IMR-90 (cell line): ENCODE measurements around the gene S100B. TPM values are rescaled to one million over a fixed set of nuclear protein-coding genes. Genes with fewer than 3 reads are reported as not detected.

Source experiments
- ATAC-seq: fragments of 200-7000 bp; cut with Tn5 transposase; 2 replicates; pipeline ENCODE4 v1.9.1; 2020; ENCODE audit warnings: low read depth, mild to moderate bottlenecking, moderate library complexity
- BruUV-seq: library from RNA; stranded (reverse); fragments of 400-500 nt; replicated peaks from 2 replicates; lab custom pipeline; 2021; lab: Mats Ljungman, UMichigan
- CTCF ChIA-PET: fragments of 300-600 bp; formaldehyde crosslinking; extraction: SDS; loops from one replicate; lab custom pipeline; 2021; ENCODE audit warnings: antibody characterized with exemption; lab: Yijun Ruan, JAX
- POLR2A ChIA-PET: fragments of 300-600 bp; sonication (Branson Sonifier 250); formaldehyde crosslinking; loops from one replicate; lab custom pipeline; 2022; ENCODE audit warnings: antibody characterized with exemption; ENCODE audit not compliant: unreplicated experiment; lab: Charles Lee
- DNase-seq: peaks from one replicate; pipeline ENCODE4 v3.0.0; 2013
- H2AFZ ChIP-seq: replicated peaks from 2 replicates; pipeline ENCODE3; 2013; ENCODE audit warnings: low read length, mild to moderate bottlenecking; ENCODE audit not compliant: poor library complexity
- H2AK5ac ChIP-seq: 2 replicates; pipeline ENCODE4 v1.6.1; 2013; ENCODE audit warnings: low read depth, low read length, inconsistent platforms
- H2AK9ac ChIP-seq: replicated peaks from 2 replicates; pipeline ENCODE3; 2013; ENCODE audit warnings: mild to moderate bottlenecking, low read depth, low read length, moderate library complexity; ENCODE audit not compliant: poor library complexity
- H2BK120ac ChIP-seq: 2 replicates; pipeline ENCODE4 v1.6.1; 2013; ENCODE audit warnings: low read depth, low read length, inconsistent platforms
- H2BK15ac ChIP-seq: 3 replicates; pipeline ENCODE4 v1.6.1; 2013; ENCODE audit warnings: low read depth, low read length, inconsistent platforms
- H2BK20ac ChIP-seq: 2 replicates; pipeline ENCODE4 v1.6.1; 2013; ENCODE audit warnings: low read depth, mild to moderate bottlenecking, inconsistent platforms, low read length, moderate library complexity
- H2BK5ac ChIP-seq: 2 replicates; pipeline ENCODE4 v1.6.1; 2013; ENCODE audit warnings: mild to moderate bottlenecking, low read depth, low read length, inconsistent platforms; ENCODE audit not compliant: poor library complexity, severe bottlenecking
- H3K14ac ChIP-seq: replicated peaks from 2 replicates; pipeline ENCODE4 v1.6.1; 2013; ENCODE audit warnings: low read depth, low read length, inconsistent platforms
- H3K18ac ChIP-seq: 2 replicates; pipeline ENCODE4 v1.6.1; 2013; ENCODE audit warnings: low read depth, low read length, control low read depth
- H3K23ac ChIP-seq: 2 replicates; pipeline ENCODE4 v1.6.1; 2013; ENCODE audit warnings: low read depth, low read length, inconsistent platforms
- H3K27ac ChIP-seq: 2 replicates; pipeline ENCODE4 v1.5.1; 2013; ENCODE audit warnings: mild to moderate bottlenecking, control low read depth, low read length; ENCODE audit not compliant: insufficient read depth
- H3K27me3 ChIP-seq: 2 replicates; pipeline ENCODE4 v1.6.1; 2013; ENCODE audit warnings: low read length; ENCODE audit not compliant: control insufficient read depth, insufficient read depth
- H3K36me3 ChIP-seq: 2 replicates; pipeline ENCODE4 v1.6.1; 2013; ENCODE audit warnings: low read length, mixed read lengths; ENCODE audit not compliant: control insufficient read depth, insufficient read depth
- H3K4ac ChIP-seq: 2 replicates; pipeline ENCODE4 v1.6.1; 2013; ENCODE audit warnings: low read depth, low read length, inconsistent platforms
- H3K4me1 ChIP-seq: 2 replicates; pipeline ENCODE4 v1.6.1; 2013; ENCODE audit warnings: low read length, mixed read lengths; ENCODE audit not compliant: control insufficient read depth, insufficient read depth
- H3K4me2 ChIP-seq: 2 replicates; pipeline ENCODE4 v1.6.1; 2013; ENCODE audit warnings: low read depth, mild to moderate bottlenecking, control low read depth, low read length, moderate library complexity
- H3K4me3 ChIP-seq: 2 replicates; pipeline ENCODE4 v1.5.1; 2013; ENCODE audit warnings: low read depth, mild to moderate bottlenecking, control low read depth, low read length, moderate library complexity; ENCODE audit not compliant: insufficient read depth
- H3K56ac ChIP-seq: 2 replicates; pipeline ENCODE4 v1.6.1; 2013; ENCODE audit warnings: low read length, inconsistent platforms; ENCODE audit not compliant: insufficient read depth; ENCODE audit errors: extremely low read depth
- H3K79me1 ChIP-seq, 2 experiments: 2 replicates each; pipeline ENCODE4 v1.6.1; 2013; ENCODE audit warnings: low read length in 2 of 2, inconsistent platforms in 1 of 2, low read depth in 1 of 2
- H3K9ac ChIP-seq: 2 replicates; pipeline ENCODE4 v1.6.1; 2013; ENCODE audit warnings: low read depth, low read length, control low read depth
- H3K9me1 ChIP-seq: 2 replicates; pipeline ENCODE4 v1.6.1; 2013; ENCODE audit warnings: low read length, inconsistent platforms; ENCODE audit not compliant: insufficient read depth
- H3K9me3 ChIP-seq: 2 replicates; pipeline ENCODE4 v1.6.1; 2013; ENCODE audit warnings: low read length; ENCODE audit not compliant: control insufficient read depth, insufficient read depth
- H4K20me1 ChIP-seq: 2 replicates; pipeline ENCODE4 v1.6.1; 2013; ENCODE audit warnings: low read length, inconsistent platforms; ENCODE audit not compliant: insufficient read depth
- H4K5ac ChIP-seq: 2 replicates; pipeline ENCODE4 v1.6.1; 2013; ENCODE audit warnings: mild to moderate bottlenecking, low read depth, low read length, control low read depth
- H4K8ac ChIP-seq, 2 experiments: 2 replicates each; pipeline ENCODE4 v1.6.1; 2013; ENCODE audit warnings: low read depth in 2 of 2, low read length in 2 of 2, control low read depth in 1 of 2, inconsistent platforms in 1 of 2
- H4K91ac ChIP-seq: 2 replicates; pipeline ENCODE4 v1.6.1; 2013; ENCODE audit warnings: low read depth, low read length, inconsistent platforms; ENCODE audit not compliant: insufficient read depth
- BHLHE40 ChIP-seq: fragments of 150-350 bp; IDR thresholded peaks from 2 replicates; pipeline ENCODE4 v1.6.1; 2016; ENCODE audit warnings: mild to moderate bottlenecking, low read depth, low read length
- CEBPB ChIP-seq: IDR thresholded peaks from 2 replicates; pipeline ENCODE4 v1.6.1; 2012; ENCODE audit warnings: low read depth, low read length, improper control_type of control experiment
- CHD1 ChIP-seq: IDR thresholded peaks from 2 replicates; pipeline ENCODE4 v1.6.1; 2012; ENCODE audit warnings: low read depth, low read length, improper control_type of control experiment
- ELK1 ChIP-seq: fragments of 150-350 bp; IDR thresholded peaks from 2 replicates; pipeline ENCODE4 v1.6.1; 2016; ENCODE audit warnings: low read depth, mild to moderate bottlenecking, low read length, moderate library complexity, borderline replicate concordance
- FOS ChIP-seq: fragments of 150-350 bp; IDR thresholded peaks from 2 replicates; pipeline ENCODE4 v1.6.1; 2016; ENCODE audit warnings: low read depth, low read length
- MAFK ChIP-seq: IDR thresholded peaks from 2 replicates; pipeline ENCODE4 v1.6.1; 2012; ENCODE audit warnings: low read depth, low read length, improper control_type of control experiment
- MAZ ChIP-seq: IDR thresholded peaks from 2 replicates; pipeline ENCODE4 v1.6.1; 2012; ENCODE audit warnings: low read depth, mild to moderate bottlenecking, low read length, improper control_type of control experiment, moderate library complexity, borderline replicate concordance
- MXI1 ChIP-seq: IDR thresholded peaks from 2 replicates; pipeline ENCODE4 v1.6.1; 2012; ENCODE audit warnings: low read depth, mild to moderate bottlenecking, low read length, moderate library complexity, borderline replicate concordance
- NFE2L2 ChIP-seq: fragments of 150-350 bp; IDR thresholded peaks from 2 replicates; pipeline ENCODE4 v1.6.1; 2016; ENCODE audit warnings: low read depth, mild to moderate bottlenecking, low read length
- POLR2A ChIP-seq: IDR thresholded peaks from 2 replicates; pipeline ENCODE4 v1.6.1; 2012; ENCODE audit warnings: mild to moderate bottlenecking, low read depth, low read length
- RAD21 ChIP-seq: IDR thresholded peaks from 2 replicates; pipeline ENCODE4 v1.6.1; 2012; ENCODE audit warnings: low read length, improper control_type of control experiment
- RCOR1 ChIP-seq: IDR thresholded peaks from 2 replicates; pipeline ENCODE4 v1.6.1; 2012; ENCODE audit warnings: mild to moderate bottlenecking, low read length, improper control_type of control experiment; ENCODE audit not compliant: insufficient replicate concordance
- RFX5 ChIP-seq: IDR thresholded peaks from 2 replicates; pipeline ENCODE4 v1.8.0; 2012; ENCODE audit warnings: low read depth, mild to moderate bottlenecking, low read length, moderate library complexity
- SMC3 ChIP-seq: fragments of 150-350 bp; IDR thresholded peaks from 2 replicates; pipeline ENCODE4 v1.6.1; 2016; ENCODE audit warnings: low read depth, mild to moderate bottlenecking, antibody characterized with exemption, low read length, moderate library complexity
- USF2 ChIP-seq: fragments of 150-350 bp; IDR thresholded peaks from 2 replicates; pipeline ENCODE4 v1.6.1; 2017; ENCODE audit warnings: mild to moderate bottlenecking, antibody characterized with exemption, low read length, low read depth
- WGBS, 2 experiments: methylation state at CpG; one replicate each; pipeline versions ENCODE4 v1.1.5 to v1.1.7; 2013; ENCODE audit warnings: missing lambda C conversion rate in 2 of 2; ENCODE audit not compliant: insufficient read length in 1 of 2; ENCODE audit errors: extremely low coverage in 2 of 2; 5-methylcytosine and 5-hydroxymethylcytosine counted together
- dilution Hi-C: fragments of 300-500 bp; cut with HindIII; formaldehyde crosslinking; loops from one replicate; pipeline ENCODE4 v1.14.3; 2018; ENCODE audit warnings: low sequenced_read_pairs; ENCODE audit not compliant: unreplicated experiment
- in situ Hi-C: fragments of 300-500 bp; cut with MboI; formaldehyde crosslinking; loops from 3 replicates; pipeline ENCODE4 v1.14.3; 2019; ENCODE audit warnings: low sequenced_read_pairs, inconsistent platforms, mixed read lengths
- intact Hi-C: fragments of 100-400 bp; cut with micrococcal nuclease; formaldehyde crosslinking; loops from 2 replicates; pipeline ENCODE4 v1.10.0; 2022
- polyA plus RNA-seq, 3 experiments: library from polyadenylated mRNA; depleted of rRNA; stranded (reverse); fragments of >200 nt; gene quantifications; 2 replicates each; pipeline ENCODE4 v1.2.3, GENCODE V29; 2012; ENCODE audit warnings: low replicate concordance in 1 of 3
- total RNA-seq: library from RNA; depleted of rRNA; stranded (reverse); fragments of >200 nt; gene quantifications from 2 replicates; pipeline ENCODE4 v1.2.3, GENCODE V29; 2012
- TF ChIP-seq, protein P1 (sequence below): conservative IDR thresholded peaks from 2 replicates; pipeline ENCODE4 v1.5.1; 2012; ENCODE audit warnings: mild to moderate bottlenecking, low read depth, low read length, improper control_type of control experiment

Gene S100B
- total and polyA plus RNA-seq, 2 of the 4 experiments (the other 2 are of a cell fraction): 0.18 to 0.26 TPM

DNA sequence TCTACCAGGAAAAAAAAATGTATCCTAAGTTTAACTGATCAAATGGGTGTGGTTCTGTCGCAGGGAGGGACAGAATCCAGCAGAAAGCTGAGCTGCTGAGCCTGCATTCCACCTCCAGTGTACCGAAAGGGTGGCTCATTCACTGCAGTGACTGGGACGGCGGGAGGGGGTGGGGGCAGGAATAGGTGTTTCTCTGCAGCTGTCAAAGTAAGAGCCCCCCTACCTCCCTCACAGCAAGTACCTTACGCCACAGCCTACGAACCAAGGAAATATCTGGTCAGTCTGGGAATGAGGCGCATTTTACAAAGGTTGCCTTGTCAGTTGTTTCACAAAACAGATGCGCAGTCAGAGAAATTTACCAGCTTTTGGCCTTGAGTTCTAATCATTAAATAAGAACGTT lies 1.7 kb downstream of the S100B start:
- no peak overlapping the region for H3K27ac ChIP-seq
- BruUV-seq: no TSS peak
- H3K18ac ChIP-seq: no peak overlapping the region
- H3K9ac ChIP-seq: no peak overlapping the region
- in situ Hi-C loops: no loop called here
- no peak overlapping the region for H2AK5ac ChIP-seq
- H2BK5ac ChIP-seq: no peak overlapping the region
- H2AFZ ChIP-seq: no peak overlapping the region
- no peak for ATAC-seq
- no peak overlapping the region for H2BK120ac ChIP-seq
- no peaks in the 10 kb centered on the region for H3K36me3 ChIP-seq
- dilution Hi-C loops: no loop called here
- peaks cover 18% of the 10 kb centered on the region for H3K27me3 ChIP-seq
- no peak overlapping the region for H2BK20ac ChIP-seq
- peaks cover 8% of the 10 kb centered on the region; the same call in 1 of the 2 replicates for H3K9me1 ChIP-seq
- H3K4ac ChIP-seq: no peak overlapping the region
- H3K79me1 ChIP-seq: no peaks in the 10 kb centered on the region
- no peak overlapping the region for H3K14ac ChIP-seq
- no peak for TF ChIP-seq FOS
- TF ChIP-seq, protein P1, sequence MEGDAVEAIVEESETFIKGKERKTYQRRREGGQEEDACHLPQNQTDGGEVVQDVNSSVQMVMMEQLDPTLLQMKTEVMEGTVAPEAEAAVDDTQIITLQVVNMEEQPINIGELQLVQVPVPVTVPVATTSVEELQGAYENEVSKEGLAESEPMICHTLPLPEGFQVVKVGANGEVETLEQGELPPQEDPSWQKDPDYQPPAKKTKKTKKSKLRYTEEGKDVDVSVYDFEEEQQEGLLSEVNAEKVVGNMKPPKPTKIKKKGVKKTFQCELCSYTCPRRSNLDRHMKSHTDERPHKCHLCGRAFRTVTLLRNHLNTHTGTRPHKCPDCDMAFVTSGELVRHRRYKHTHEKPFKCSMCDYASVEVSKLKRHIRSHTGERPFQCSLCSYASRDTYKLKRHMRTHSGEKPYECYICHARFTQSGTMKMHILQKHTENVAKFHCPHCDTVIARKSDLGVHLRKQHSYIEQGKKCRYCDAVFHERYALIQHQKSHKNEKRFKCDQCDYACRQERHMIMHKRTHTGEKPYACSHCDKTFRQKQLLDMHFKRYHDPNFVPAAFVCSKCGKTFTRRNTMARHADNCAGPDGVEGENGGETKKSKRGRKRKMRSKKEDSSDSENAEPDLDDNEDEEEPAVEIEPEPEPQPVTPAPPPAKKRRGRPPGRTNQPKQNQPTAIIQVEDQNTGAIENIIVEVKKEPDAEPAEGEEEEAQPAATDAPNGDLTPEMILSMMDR: no peak
- TF ChIP-seq USF2: no peak
- no peak for TF ChIP-seq MXI1
- TF ChIP-seq POLR2A: no peak
- TF ChIP-seq MAZ: no peak
- no peak for TF ChIP-seq RCOR1
- TF ChIP-seq RFX5: no peak
- TF ChIP-seq MAFK: no peak
- TF ChIP-seq SMC3: no peak
- TF ChIP-seq CHD1: no peak
- TF ChIP-seq NFE2L2: no peak
- no peak for TF ChIP-seq ELK1
- no peak for TF ChIP-seq BHLHE40
- TF ChIP-seq RAD21: no peak
- no peak for TF ChIP-seq CEBPB
- no peak overlapping the region for H3K4me3 ChIP-seq
- H2AK9ac ChIP-seq: no peak overlapping the region
- no peak overlapping the region for H3K56ac ChIP-seq
- H2BK15ac ChIP-seq: no peak overlapping the region
- H3K23ac ChIP-seq: no peak overlapping the region
- DNase-seq: no peak
- 72% methylated on average over 3 of the region's 9 CpGs; no CpG with 5 or more reads in 1 of the 2 experiments for WGBS, 2 experiments
- H4K20me1 ChIP-seq: no peaks in the 10 kb centered on the region
- no peak overlapping the region for H4K8ac ChIP-seq
- no peak overlapping the region for H4K91ac ChIP-seq
- ChIA-PET POLR2A (no interaction called here), CTCF (no interaction called here)
- H3K4me2 ChIP-seq: no peak overlapping the region
- intact Hi-C loops: no loop called here
- H3K9me3 ChIP-seq: no peaks in the 10 kb centered on the region
- H4K5ac ChIP-seq: no peak overlapping the region
- H3K4me1 ChIP-seq: peaks cover 6% of the 10 kb centered on the region
